ENCODE data around the gene CDH13.

Gene CDH13

GRCh38 chr16:83516931-83517330, 890.2 kb downstream of the CDH13 start:
- no peaks in the 10 kb centered on the region for H3K27me3 ChIP-seq (ENCODE audit: insufficient read depth, poor library complexity, severe bottlenecking)
- TF ChIP-seq GABPA (IDR thresholded peaks at IDR 0.05; ENCODE audit: low read depth): no peak
- no peak for TF ChIP-seq SPI1 (IDR thresholded peaks at IDR 0.05; ENCODE audit: borderline replicate concordance, low read depth)
- no peak for TF ChIP-seq REST (IDR thresholded peaks at IDR 0.05; ENCODE audit: insufficient replicate concordance, low read depth)
- no peak for TF ChIP-seq POLR2AphosphoS5 (IDR thresholded peaks at IDR 0.05; ENCODE audit: low read depth)
- TF ChIP-seq CTCF (IDR thresholded peaks at IDR 0.05; ENCODE audit: insufficient read depth, low read length): no peak
- DNase-seq (ENCODE audit: low read depth in 1 of 2, low spot score in 1 of 2): no peak
- H3K4me3 ChIP-seq (replicated peaks; ENCODE audit: insufficient read depth, low read length): no peak overlapping the region
- H3K27ac ChIP-seq (replicated peaks): no peak overlapping the region

- Histone ChIP-seq H3K4me3 (replicated peaks; ENCODE audit: insufficient read depth, low read length) (no peak overlapping the region), H3K27me3 (ENCODE audit: insufficient read depth, poor library complexity, severe bottlenecking) (no peaks in the 10 kb centered on the region), H3K27ac (replicated peaks) (no peak overlapping the region)
- TF ChIP-seq POLR2AphosphoS5 (IDR thresholded peaks at IDR 0.05; ENCODE audit: low read depth) (no peak), REST (IDR thresholded peaks at IDR 0.05; ENCODE audit: insufficient replicate concordance, low read depth) (no peak), CTCF (IDR thresholded peaks at IDR 0.05; ENCODE audit: insufficient read depth, low read length) (no peak), SPI1 (IDR thresholded peaks at IDR 0.05; ENCODE audit: borderline replicate concordance, low read depth) (no peak), GABPA (IDR thresholded peaks at IDR 0.05; ENCODE audit: low read depth) (no peak)
- DNase-seq (ENCODE audit: low read depth in 1 of 2, low spot score in 1 of 2): no peak
Observed at GRCh38 chr16:83517398-83517797, 890.6 kb downstream of the CDH13 start.

GRCh38 chr16:83520596-83520995, 893.8 kb downstream of the CDH13 start:
- Histone ChIP-seq H3K27me3 (ENCODE audit: insufficient read depth, poor library complexity, severe bottlenecking) (no peaks in the 10 kb centered on the region), H3K27ac (replicated peaks) (no peak overlapping the region), H3K4me3 (replicated peaks; ENCODE audit: insufficient read depth, low read length) (no peak overlapping the region)
- no peak for DNase-seq (ENCODE audit: low read depth in 1 of 2, low spot score in 1 of 2)
- TF ChIP-seq REST (IDR thresholded peaks at IDR 0.05; ENCODE audit: insufficient replicate concordance, low read depth): no peak
- TF ChIP-seq POLR2AphosphoS5 (IDR thresholded peaks at IDR 0.05; ENCODE audit: low read depth): no peak
- TF ChIP-seq GABPA (IDR thresholded peaks at IDR 0.05; ENCODE audit: low read depth): no peak
- TF ChIP-seq CTCF (IDR thresholded peaks at IDR 0.05; ENCODE audit: insufficient read depth, low read length): no peak
- TF ChIP-seq SPI1 (IDR thresholded peaks at IDR 0.05; ENCODE audit: borderline replicate concordance, low read depth): no peak
